A549 (cell line): Measurements from ENCODE around the gene MORN1. TPM values are rescaled to one million over a fixed set of nuclear protein-coding genes. Genes with fewer than 3 reads are reported as not detected.

ENCODE experiments used
- ATAC-seq, 2 experiments: fragments of 200-7000 bp in 1 of 2; fragments of >200 bp in 1 of 2; cut with Nextera tagmentation in 1 of 2; cut with Tn5 transposase in 1 of 2; 3 replicates each; pipeline versions ENCODE4 v1.8.0 to v1.9.1; 2018 to 2020; ENCODE audit warnings: mild to moderate bottlenecking in 1 of 2, moderate library complexity in 1 of 2
- CTCF ChIA-PET: fragments of 300-600 bp; sonication (Branson Sonifier 250); formaldehyde crosslinking; extraction: SDS; loops from one replicate; lab custom pipeline; 2021; ENCODE audit warnings: antibody characterized with exemption, inconsistent platforms; lab: Yijun Ruan, JAX
- POLR2A ChIA-PET: fragments of 350-600 bp; formaldehyde crosslinking; extraction: SDS; loops from one replicate; lab custom pipeline; 2021; ENCODE audit warnings: antibody characterized with exemption, inconsistent platforms; lab: Yijun Ruan, JAX
- DNase-seq, 2 experiments: peaks; one replicate each; pipeline versions ENCODE4 v3.0.0 to v3.0.0-alpha.2; 2011 to 2016; ENCODE audit warnings: low read depth in 1 of 2, low spot score in 1 of 2
- FAIRE-seq: peaks from 2 replicates; lab custom pipeline; 2011; peaks lifted over from hg19 to GRCh38; lab: Jason Lieb, UNC
- H3K27ac ChIP-seq, 2 experiments: fragments of >200 bp; sonication (Bioruptor Twin); formaldehyde crosslinking; 3 replicates each; pipeline ENCODE4 v1.5.1; 2016 to 2017
- H3K4me1 ChIP-seq: fragments of >200 bp; sonication (Bioruptor Twin); formaldehyde crosslinking; 3 replicates; pipeline ENCODE4 v1.6.1; 2016
- H3K4me2 ChIP-seq: fragments of >200 bp; sonication (Bioruptor Twin); formaldehyde crosslinking; 3 replicates; pipeline ENCODE4 v1.6.1; 2016
- H3K4me3 ChIP-seq: fragments of >200 bp; sonication (Bioruptor Twin); formaldehyde crosslinking; 3 replicates; pipeline ENCODE4 v1.5.1; 2016
- H3K9me3 ChIP-seq: fragments of >200 bp; sonication (Bioruptor Twin); formaldehyde crosslinking; 3 replicates; pipeline ENCODE4 v1.6.1; 2016
- CEBPB ChIP-seq, 2 experiments: fragments of >200 bp in 1 of 2; sonication (Bioruptor Twin) in 1 of 2; formaldehyde crosslinking in 1 of 2; IDR thresholded peaks; 2 replicates each; pipeline ENCODE4 v1.6.1; 2012 to 2016
- EHF ChIP-seq: fragments of 250-450 bp; sonication (Bioruptor Pico); IDR thresholded peaks from 2 replicates; pipeline ENCODE4 v1.5.0; 2020; ENCODE audit warnings: mild to moderate bottlenecking
- EP300 ChIP-seq, 2 experiments: fragments of >200 bp; sonication (Bioruptor Twin); formaldehyde crosslinking; IDR thresholded peaks; 2 replicates in 1 of 2; 3 replicates in 1 of 2; pipeline ENCODE4 v1.6.1; 2016 to 2017
- FOSL2 ChIP-seq, 2 experiments: fragments of 450-650 bp in 1 of 2; fragments of >200 bp in 1 of 2; sonication (Bioruptor Twin) in 1 of 2; formaldehyde crosslinking; IDR thresholded peaks; 2 replicates each; pipeline versions ENCODE4 v1.5.0 to v1.6.1; 2016 to 2020; ENCODE audit warnings: mild to moderate bottlenecking in 1 of 2, moderate library complexity in 1 of 2
- MAFK ChIP-seq: fragments of 450-650 bp; IDR thresholded peaks from 2 replicates; pipeline ENCODE4 v1.6.1; 2014; ENCODE audit not compliant: partially characterized antibody
- MAZ ChIP-seq: fragments of 150-350 bp; IDR thresholded peaks from 2 replicates; pipeline ENCODE4 v1.6.1; 2014; ENCODE audit warnings: antibody characterized with exemption, low read depth, low read length, borderline replicate concordance
- NR3C1 ChIP-seq: fragments of >200 bp; sonication (Bioruptor Twin); formaldehyde crosslinking; IDR thresholded peaks from 3 replicates; pipeline ENCODE4 v1.6.1; 2017
- PHF8 ChIP-seq: fragments of 200-600 bp; sonication (generic); IDR thresholded peaks from 2 replicates; pipeline ENCODE4 v1.6.1; 2016; ENCODE audit warnings: low read depth, mild to moderate bottlenecking, antibody characterized with exemption, moderate library complexity, borderline replicate concordance
- RAD21 ChIP-seq, 2 experiments: fragments of >200 bp in 1 of 2; sonication (Bioruptor Twin) in 1 of 2; formaldehyde crosslinking in 1 of 2; IDR thresholded peaks in 1 of 2; conservative IDR thresholded peaks in 1 of 2; 2 replicates in 1 of 2; 3 replicates in 1 of 2; pipeline ENCODE4 v1.6.1; 2012 to 2018; ENCODE audit warnings: inconsistent platforms in 1 of 2
- RARB ChIP-seq: fragments of 250-450 bp; sonication (Bioruptor Pico); IDR thresholded peaks from 2 replicates; pipeline ENCODE4 v1.8.0; 2021; ENCODE audit warnings: mild to moderate bottlenecking, moderate library complexity
- RNF2 ChIP-seq: fragments of 200-600 bp; sonication (generic); IDR thresholded peaks from 2 replicates; pipeline ENCODE4 v1.6.1; 2016; ENCODE audit warnings: low read depth, mild to moderate bottlenecking, antibody characterized with exemption, moderate library complexity, borderline replicate concordance
- SMC3 ChIP-seq: fragments of >200 bp; sonication (Bioruptor Twin); formaldehyde crosslinking; IDR thresholded peaks from 3 replicates; pipeline ENCODE4 v1.6.1; 2018; ENCODE audit warnings: inconsistent platforms
- TP53 ChIP-seq: fragments of 250-450 bp; sonication (Bioruptor Pico); IDR thresholded peaks from 2 replicates; pipeline ENCODE4 v1.5.0; 2021; ENCODE audit warnings: mild to moderate bottlenecking, moderate library complexity
- ZNF302 ChIP-seq: fragments of 250-450 bp; sonication (Bioruptor Pico); IDR thresholded peaks from 2 replicates; pipeline ENCODE4 v1.9.0; 2021; ENCODE audit warnings: inconsistent platforms, mild to moderate bottlenecking, moderate library complexity
- WGBS: methylation state at CpG from one replicate; pipeline ENCODE4 v1.1.6; 2017; ENCODE audit errors: missing lambda C conversion rate; 5-methylcytosine and 5-hydroxymethylcytosine counted together
- polyA plus RNA-seq, 4 experiments: library from polyadenylated mRNA; depleted of rRNA in 3 of 4; stranded (reverse); fragments of >200 nt; fragmentation: RNase III in 1 of 4; extraction: RNeasy Plus Mini Kit Qiagen cat#74134 plus additional on column Dnase treatment in 1 of 4; gene quantifications; 2 replicates in 3 of 4; 3 replicates in 1 of 4; pipeline ENCODE4 v1.2.3, GENCODE V29; 2011 to 2017
- TF ChIP-seq, protein P1 (sequence below): IDR thresholded peaks from 2 replicates; pipeline ENCODE4 v1.6.1; 2012
- TF ChIP-seq, protein P2 (sequence below): IDR thresholded peaks from 2 replicates; pipeline ENCODE4 v1.6.1; 2012; ENCODE audit warnings: low read depth, borderline replicate concordance
- TF ChIP-seq, protein P3 (sequence below): fragments of 200-600 bp; sonication (generic); IDR thresholded peaks from 2 replicates; pipeline ENCODE4 v1.6.1; 2016; ENCODE audit warnings: antibody characterized with exemption, mild to moderate bottlenecking, moderate library complexity
- TF ChIP-seq, protein P4 (sequence below): fragments of 250-450 bp; sonication (Bioruptor Pico); IDR thresholded peaks from 2 replicates; pipeline ENCODE4 v1.5.0; 2021; ENCODE audit warnings: mild to moderate bottlenecking, moderate library complexity, borderline replicate concordance
- TF ChIP-seq, protein P5 (sequence below): fragments of 250-450 bp; sonication (Bioruptor Pico); IDR thresholded peaks from 2 replicates; pipeline ENCODE4 v1.5.0; 2020; ENCODE audit warnings: low read depth, mild to moderate bottlenecking, moderate library complexity

MORN1 gene
- polyA plus RNA-seq, 2 of the 4 experiments (the other 2 are of a cell fraction): 6.9 to 8.9 TPM

DNA sequence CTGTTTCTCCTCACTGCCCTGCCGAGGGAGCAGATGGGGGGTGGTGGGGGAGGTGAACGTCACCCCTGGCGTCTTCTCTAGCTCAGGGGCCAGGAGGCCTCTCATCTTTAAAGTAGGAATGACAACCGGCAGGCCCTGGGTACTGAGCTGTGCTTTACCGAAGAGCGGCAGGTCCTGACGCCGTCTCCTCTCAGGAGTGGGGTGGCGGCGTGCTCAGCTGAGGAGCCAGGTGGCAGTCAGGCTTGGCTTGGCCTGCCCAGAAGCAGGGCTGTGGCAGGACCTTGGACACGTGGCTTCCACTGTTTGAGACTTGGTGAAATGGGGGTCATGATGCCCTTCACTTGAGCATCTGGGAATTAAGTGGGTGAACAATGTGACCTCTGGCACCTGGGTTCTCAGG, 3.4 kb upstream of the MORN1 start:
- POLR2A ChIA-PET: no interaction called here
- DNase-seq: no peak
- no peaks in the 10 kb centered on the region for H3K9me3 ChIP-seq
- peaks cover 24% of the 10 kb centered on the region for H3K4me1 ChIP-seq
- 91% methylated on average over 10 of the region's 11 CpGs for WGBS
- no peak overlapping the region for H3K4me2 ChIP-seq
- no peak overlapping the region for H3K27ac ChIP-seq
- CTCF ChIA-PET: interaction anchor here (1.7 to 2.0 kb wide), 2 partner anchors 13 to 200 kb away, joined by 5 to 6 read pairs; no protein-coding TSS in a partner anchor
- ATAC-seq: no peak
- no peak overlapping the region for H3K4me3 ChIP-seq
- TF ChIP-seq MAZ (no peak), TP53 (CRISPR knock-in tag) (no peak), NR3C1 (no peak), RAD21 (conservative IDR thresholded peaks at IDR 0.05 in 1 of 2, IDR thresholded peaks at IDR 0.05 in 1 of 2) (no peak), MAFK (no peak)
- TF ChIP-seq, protein P1, sequence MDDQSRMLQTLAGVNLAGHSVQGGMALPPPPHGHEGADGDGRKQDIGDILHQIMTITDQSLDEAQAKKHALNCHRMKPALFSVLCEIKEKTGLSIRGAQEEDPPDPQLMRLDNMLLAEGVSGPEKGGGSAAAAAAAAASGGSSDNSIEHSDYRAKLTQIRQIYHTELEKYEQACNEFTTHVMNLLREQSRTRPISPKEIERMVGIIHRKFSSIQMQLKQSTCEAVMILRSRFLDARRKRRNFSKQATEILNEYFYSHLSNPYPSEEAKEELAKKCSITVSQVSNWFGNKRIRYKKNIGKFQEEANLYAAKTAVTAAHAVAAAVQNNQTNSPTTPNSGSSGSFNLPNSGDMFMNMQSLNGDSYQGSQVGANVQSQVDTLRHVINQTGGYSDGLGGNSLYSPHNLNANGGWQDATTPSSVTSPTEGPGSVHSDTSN: no peak
- TF ChIP-seq, protein P2, sequence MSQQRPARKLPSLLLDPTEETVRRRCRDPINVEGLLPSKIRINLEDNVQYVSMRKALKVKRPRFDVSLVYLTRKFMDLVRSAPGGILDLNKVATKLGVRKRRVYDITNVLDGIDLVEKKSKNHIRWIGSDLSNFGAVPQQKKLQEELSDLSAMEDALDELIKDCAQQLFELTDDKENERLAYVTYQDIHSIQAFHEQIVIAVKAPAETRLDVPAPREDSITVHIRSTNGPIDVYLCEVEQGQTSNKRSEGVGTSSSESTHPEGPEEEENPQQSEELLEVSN: no peak
- TF ChIP-seq, protein P3, sequence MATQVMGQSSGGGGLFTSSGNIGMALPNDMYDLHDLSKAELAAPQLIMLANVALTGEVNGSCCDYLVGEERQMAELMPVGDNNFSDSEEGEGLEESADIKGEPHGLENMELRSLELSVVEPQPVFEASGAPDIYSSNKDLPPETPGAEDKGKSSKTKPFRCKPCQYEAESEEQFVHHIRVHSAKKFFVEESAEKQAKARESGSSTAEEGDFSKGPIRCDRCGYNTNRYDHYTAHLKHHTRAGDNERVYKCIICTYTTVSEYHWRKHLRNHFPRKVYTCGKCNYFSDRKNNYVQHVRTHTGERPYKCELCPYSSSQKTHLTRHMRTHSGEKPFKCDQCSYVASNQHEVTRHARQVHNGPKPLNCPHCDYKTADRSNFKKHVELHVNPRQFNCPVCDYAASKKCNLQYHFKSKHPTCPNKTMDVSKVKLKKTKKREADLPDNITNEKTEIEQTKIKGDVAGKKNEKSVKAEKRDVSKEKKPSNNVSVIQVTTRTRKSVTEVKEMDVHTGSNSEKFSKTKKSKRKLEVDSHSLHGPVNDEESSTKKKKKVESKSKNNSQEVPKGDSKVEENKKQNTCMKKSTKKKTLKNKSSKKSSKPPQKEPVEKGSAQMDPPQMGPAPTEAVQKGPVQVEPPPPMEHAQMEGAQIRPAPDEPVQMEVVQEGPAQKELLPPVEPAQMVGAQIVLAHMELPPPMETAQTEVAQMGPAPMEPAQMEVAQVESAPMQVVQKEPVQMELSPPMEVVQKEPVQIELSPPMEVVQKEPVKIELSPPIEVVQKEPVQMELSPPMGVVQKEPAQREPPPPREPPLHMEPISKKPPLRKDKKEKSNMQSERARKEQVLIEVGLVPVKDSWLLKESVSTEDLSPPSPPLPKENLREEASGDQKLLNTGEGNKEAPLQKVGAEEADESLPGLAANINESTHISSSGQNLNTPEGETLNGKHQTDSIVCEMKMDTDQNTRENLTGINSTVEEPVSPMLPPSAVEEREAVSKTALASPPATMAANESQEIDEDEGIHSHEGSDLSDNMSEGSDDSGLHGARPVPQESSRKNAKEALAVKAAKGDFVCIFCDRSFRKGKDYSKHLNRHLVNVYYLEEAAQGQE: no peak
- FAIRE-seq: no peak

DNA sequence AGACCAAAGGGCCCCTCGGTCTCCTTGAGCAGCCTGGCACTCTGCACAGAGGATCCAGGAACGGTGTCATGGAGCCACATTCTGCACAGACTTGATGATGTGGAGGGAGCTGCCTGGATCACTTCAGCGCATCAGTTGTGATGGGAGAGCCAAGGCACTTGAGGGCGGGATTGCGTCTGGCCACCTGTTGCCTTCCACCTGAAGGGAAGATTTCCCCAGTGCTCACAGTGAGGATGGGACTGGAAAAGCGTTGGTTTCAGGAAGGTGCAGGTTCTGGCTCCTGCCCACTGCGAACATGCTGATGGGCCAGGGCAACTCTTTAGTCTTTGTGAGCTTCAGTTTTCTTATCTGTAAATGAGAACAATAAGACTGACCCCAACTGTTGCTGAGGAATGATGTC, 2.9 kb upstream of the MORN1 start:
- no peak for TF ChIP-seq ZNF302 (CRISPR knock-in tag)
- TF ChIP-seq CEBPB (IDR thresholded peaks at IDR 0.05): no peak
- TF ChIP-seq, protein P2: no peak
- TF ChIP-seq RNF2: no peak
- TF ChIP-seq SMC3: no peak
- no peak for TF ChIP-seq EP300 (IDR thresholded peaks at IDR 0.05)
- TF ChIP-seq FOSL2 (IDR thresholded peaks at IDR 0.05): no peak
- TF ChIP-seq FOSL2 (CRISPR knock-in tag; IDR thresholded peaks at IDR 0.05): no peak
- no peak for TF ChIP-seq RARB (CRISPR knock-in tag)
- TF ChIP-seq, protein P4, sequence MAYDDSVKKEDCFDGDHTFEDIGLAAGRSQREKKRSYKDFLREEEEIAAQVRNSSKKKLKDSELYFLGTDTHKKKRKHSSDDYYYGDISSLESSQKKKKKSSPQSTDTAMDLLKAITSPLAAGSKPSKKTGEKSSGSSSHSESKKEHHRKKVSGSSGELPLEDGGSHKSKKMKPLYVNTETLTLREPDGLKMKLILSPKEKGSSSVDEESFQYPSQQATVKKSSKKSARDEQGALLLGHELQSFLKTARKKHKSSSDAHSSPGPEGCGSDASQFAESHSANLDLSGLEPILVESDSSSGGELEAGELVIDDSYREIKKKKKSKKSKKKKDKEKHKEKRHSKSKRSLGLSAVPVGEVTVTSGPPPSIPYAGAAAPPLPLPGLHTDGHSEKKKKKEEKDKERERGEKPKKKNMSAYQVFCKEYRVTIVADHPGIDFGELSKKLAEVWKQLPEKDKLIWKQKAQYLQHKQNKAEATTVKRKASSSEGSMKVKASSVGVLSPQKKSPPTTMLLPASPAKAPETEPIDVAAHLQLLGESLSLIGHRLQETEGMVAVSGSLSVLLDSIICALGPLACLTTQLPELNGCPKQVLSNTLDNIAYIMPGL: no peak
- TF ChIP-seq PHF8: no peak
- TF ChIP-seq, protein P5, sequence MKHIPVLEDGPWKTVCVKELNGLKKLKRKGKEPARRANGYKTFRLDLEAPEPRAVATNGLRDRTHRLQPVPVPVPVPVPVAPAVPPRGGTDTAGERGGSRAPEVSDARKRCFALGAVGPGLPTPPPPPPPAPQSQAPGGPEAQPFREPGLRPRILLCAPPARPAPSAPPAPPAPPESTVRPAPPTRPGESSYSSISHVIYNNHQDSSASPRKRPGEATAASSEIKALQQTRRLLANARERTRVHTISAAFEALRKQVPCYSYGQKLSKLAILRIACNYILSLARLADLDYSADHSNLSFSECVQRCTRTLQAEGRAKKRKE (CRISPR knock-in tag): no peak
- no peak for TF ChIP-seq EHF (CRISPR knock-in tag)
- TF ChIP-seq, all 56 proteins: peak for 0
- Histone ChIP-seq H3K4me1 (peaks cover 25% of the 10 kb centered on the region), H3K9me3 (no peaks in the 10 kb centered on the region), H3K4me3 (no peak overlapping the region), H3K27ac (no peak overlapping the region), H3K4me2 (no peak overlapping the region; the same call in 2 of the 3 replicates)
- 74% methylated on average over 5 of the region's 7 CpGs for WGBS
- FAIRE-seq (no peak), ATAC-seq (no peak), DNase-seq (no peak)
- CTCF ChIA-PET: interaction anchor here (0.9 to 2.0 kb wide), 3 partner anchors 11 to 199 kb away, joined by 3 to 6 read pairs (median 5); no protein-coding TSS in a partner anchor
- POLR2A ChIA-PET: no interaction called here
